H1 (cell line): ENCODE data around the gene ADAMTS9. TPM values are rescaled to one million over a fixed set of nuclear protein-coding genes. Genes with fewer than 3 reads are reported as not detected.

Experiments
- CHD1 ChIP-seq: IDR thresholded peaks from 2 replicates; pipeline ENCODE4 v1.6.1; 2012; ENCODE audit warnings: low read depth, low read length, improper control_type of control experiment
- CHD7 ChIP-seq: fragments of 300-600 bp; sonication (generic); IDR thresholded peaks from 2 replicates; pipeline ENCODE4 v1.7.1; 2012; ENCODE audit warnings: low read length, moderate library complexity, mild to moderate bottlenecking, inconsistent platforms; ENCODE audit not compliant: insufficient replicate concordance
- CTBP2 ChIP-seq: IDR thresholded peaks from 2 replicates; pipeline ENCODE4 v1.7.0; 2011; ENCODE audit warnings: borderline replicate concordance, mild to moderate bottlenecking, moderate library complexity, mixed read lengths, low read length; ENCODE audit not compliant: insufficient read depth, insufficient read length
- KDM4A ChIP-seq: IDR thresholded peaks from one replicate; pipeline ENCODE4 v1.7.1; 2012; ENCODE audit warnings: low read depth, mild to moderate bottlenecking, moderate library complexity, low read length, inconsistent platforms; ENCODE audit not compliant: severe bottlenecking
- SIRT6 ChIP-seq: IDR thresholded peaks from one replicate; pipeline ENCODE4 v1.7.1; 2012; ENCODE audit warnings: low read length, inconsistent platforms
- SP1 ChIP-seq: IDR thresholded peaks from 2 replicates; pipeline ENCODE4 v1.6.1; 2011; ENCODE audit warnings: low read depth, low read length
- SP2 ChIP-seq: IDR thresholded peaks from 2 replicates; pipeline ENCODE4 v1.6.1; 2012; ENCODE audit warnings: mild to moderate bottlenecking, low read length, inconsistent platforms
- SRF ChIP-seq: IDR thresholded peaks from 2 replicates; pipeline ENCODE4 v1.6.1; 2011; ENCODE audit warnings: mild to moderate bottlenecking, low read depth, low read length, moderate library complexity
- TAF1 ChIP-seq: IDR thresholded peaks from 2 replicates; pipeline ENCODE4 v1.6.1; 2011; ENCODE audit warnings: mild to moderate bottlenecking, low read depth, low read length
- TBP ChIP-seq: IDR thresholded peaks from 2 replicates; pipeline ENCODE4 v1.6.1; 2011; ENCODE audit warnings: low read depth, low read length, improper control_type of control experiment
- TEAD4 ChIP-seq: IDR thresholded peaks from 2 replicates; pipeline ENCODE4 v1.6.1; 2012; ENCODE audit warnings: low read depth, low read length, inconsistent platforms, mixed read lengths
- polyA plus RNA-seq, 7 experiments: library from polyadenylated mRNA; depleted of rRNA in 3 of 7; stranded (reverse) in 5 of 7; unstranded in 2 of 7; fragments of >200 nt in 5 of 7; fragments of 200-250 nt in 2 of 7; gene quantifications; 1 replicate in 5 of 7; 2 replicates in 1 of 7; 4 replicates in 1 of 7; pipeline versions ENCODE4 v1.2.1 to v1.2.3, GENCODE V29; 2011 to 2013; ENCODE audit warnings: missing spikeins in 2 of 7, mixed read lengths in 2 of 7
- total RNA-seq: library from RNA; stranded (reverse); fragmentation: NEBNext Ultra II Directional; extraction: Animal tissue kit (Norgen Biotek cat#: 25700); gene quantifications from 2 replicates; pipeline ENCODE4 v1.2.1, GENCODE V29; 2021

Gene ADAMTS9
- total and polyA plus RNA-seq, 2 of the 8 experiments (the other 6 are each of a cell fraction or from before 2014, with no cell fraction given), result 0.20 to 0.41 TPM

- TF ChIP-seq CTBP2, result no peak
- TF ChIP-seq TBP, result peak; percentile 36; the same call in 1 of the 2 replicates
- no peak for TF ChIP-seq TEAD4
- no peak for TF ChIP-seq SIRT6
- TF ChIP-seq SP2, result no peak
- TF ChIP-seq CHD7, result no peak
- no peak for TF ChIP-seq SRF
- TF ChIP-seq SP1, result no peak
- TF ChIP-seq TAF1, result no peak
- no peak for TF ChIP-seq KDM4A
- no peak; the same call in 1 of the 2 replicates for TF ChIP-seq CHD1
Measured at GRCh38 chr3:64687781-64688604, at the start of gene ADAMTS9 (continued).
